Tibial nerve (tissue), 4 donors: ENCODE data around the gene UBE2L6. TPM values are rescaled to one million over a fixed set of nuclear protein-coding genes. Genes with fewer than 3 reads are reported as not detected.

Source experiments
- DNase-seq, 2 donors: peaks; one replicate each; pipeline ENCODE4 v3.0.0-alpha.2; 2019; ENCODE audit warnings: low spot score in 2 of 2
- H3K27ac ChIP-seq, 4 donors: fragments of 200-600 bp; sonication (generic) in 3 of 4; one replicate each; pipeline ENCODE4 v1.5.1; 2017 to 2019; ENCODE audit warnings: mild to moderate bottlenecking in 1 of 4
- H3K27me3 ChIP-seq, 2 donors: fragments of 200-600 bp; sonication (generic) in 1 of 2; one replicate each; pipeline versions ENCODE4 v1.5.1 to v1.6.0; 2017 to 2019
- H3K36me3 ChIP-seq, 3 donors: fragments of 200-600 bp; sonication (generic); one replicate each; pipeline ENCODE4 v1.5.1; 2018 to 2019
- H3K4me1 ChIP-seq, 4 donors: fragments of 200-600 bp; sonication (generic) in 3 of 4; one replicate each; pipeline ENCODE4 v1.5.1; 2017 to 2019
- H3K4me3 ChIP-seq, 4 donors: fragments of 200-600 bp; sonication (generic) in 3 of 4; one replicate each; pipeline ENCODE4 v1.5.1; 2017 to 2019; ENCODE audit warnings: mild to moderate bottlenecking in 1 of 4, moderate library complexity in 1 of 4
- H3K9me3 ChIP-seq, 4 donors: fragments of 200-600 bp; sonication (generic) in 3 of 4; one replicate each; pipeline ENCODE4 v1.5.1; 2017 to 2019
- CTCF ChIP-seq, 5 experiments: fragments of 200-600 bp in 3 of 5; fragments of 450-650 bp in 2 of 5; sonication (generic) in 3 of 5; IDR thresholded peaks; one replicate each; pipeline ENCODE4 v1.5.1; 2016 to 2019; ENCODE audit warnings: antibody characterized with exemption in 5 of 5, mild to moderate bottlenecking in 3 of 5, moderate library complexity in 2 of 5
- EP300 ChIP-seq, 2 donors: sonication (generic); formaldehyde crosslinking; IDR thresholded peaks; one replicate each; pipeline ENCODE4 v1.6.1; 2017; ENCODE audit warnings: antibody characterized with exemption in 2 of 2, mild to moderate bottlenecking in 1 of 2
- POLR2A ChIP-seq, 2 donors: fragments of 450-650 bp; IDR thresholded peaks; one replicate each; pipeline ENCODE4 v1.6.1; 2017; ENCODE audit warnings: antibody characterized with exemption in 2 of 2, mild to moderate bottlenecking in 2 of 2, moderate library complexity in 2 of 2
- WGBS, 2 donors: methylation state at CpG; one replicate each; pipeline ENCODE4 v1.1.5; 2018; 5-methylcytosine and 5-hydroxymethylcytosine counted together
- total RNA-seq, 4 donors: library from RNA; depleted of rRNA; stranded (reverse); fragments of >200 nt; gene quantifications; one replicate each; pipeline ENCODE4 v1.1.0, GENCODE V29; 2016

UBE2L6 gene
- total RNA-seq, 4 donors from 2014 or later, result 22.4 to 35.7 (median 25.5) TPM

DNA sequence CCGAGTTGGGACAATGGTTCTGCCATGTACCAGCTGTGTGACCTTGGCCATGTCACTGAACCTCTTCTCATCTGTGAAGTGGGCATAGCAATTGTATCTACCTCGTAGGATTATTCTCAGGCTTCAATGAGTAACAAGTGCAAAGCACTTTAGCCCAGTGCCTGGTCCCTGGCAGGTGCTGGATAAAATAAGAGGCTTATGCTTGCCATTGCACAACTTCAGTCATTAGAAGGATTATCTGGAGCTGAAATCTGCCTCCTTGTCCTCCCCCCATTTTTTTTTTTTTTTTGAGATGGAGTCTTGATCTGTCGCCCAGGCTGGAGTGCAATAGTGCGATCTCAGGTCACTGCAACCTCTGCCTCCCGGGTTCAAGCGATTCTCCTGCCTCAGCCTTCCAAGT is 22.9 kb downstream of the UBE2L6 start:
- peaks cover 0 to 40% (median 0%) of the 10 kb centered on the region in 3 donors for H3K36me3 ChIP-seq
- no peak for TF ChIP-seq POLR2A (IDR thresholded peaks at IDR 0.05)
- TF ChIP-seq EP300 (IDR thresholded peaks at IDR 0.05), result no peak
- no peak for TF ChIP-seq CTCF (IDR thresholded peaks at IDR 0.05)
- H3K4me1 ChIP-seq, result no peaks in the 10 kb centered on the region
- WGBS, 2 donors, result 85 to 86% methylated on average over 6 of the region's 6 CpGs
- DNase-seq, result no peak
- no peaks in the 10 kb centered on the region for H3K9me3 ChIP-seq
- H3K4me3 ChIP-seq, result no peak overlapping the region
- H3K27ac ChIP-seq, result no peak overlapping the region
- H3K27me3 ChIP-seq, result no peaks in the 10 kb centered on the region

- TF ChIP-seq CTCF (IDR thresholded peaks at IDR 0.05), result no peak
- no peak for TF ChIP-seq POLR2A (IDR thresholded peaks at IDR 0.05)
- no peak for TF ChIP-seq EP300 (IDR thresholded peaks at IDR 0.05)
- H3K4me3 ChIP-seq, result no peak overlapping the region
- no peaks in the 10 kb centered on the region for H3K27me3 ChIP-seq
- WGBS, 2 donors, result 58 to 69% methylated on average over 5 to 6 of the region's 6 CpGs
- H3K4me1 ChIP-seq, result no peaks in the 10 kb centered on the region
- H3K27ac ChIP-seq, result no peak overlapping the region
- no peak for DNase-seq
- peaks cover 0 to 33% (median 0%) of the 10 kb centered on the region in 3 donors for H3K36me3 ChIP-seq
- H3K9me3 ChIP-seq, result no peaks in the 10 kb centered on the region
Observed at GRCh38 chr11:57543593-57543992, 23.9 kb downstream of the UBE2L6 start.

DNA sequence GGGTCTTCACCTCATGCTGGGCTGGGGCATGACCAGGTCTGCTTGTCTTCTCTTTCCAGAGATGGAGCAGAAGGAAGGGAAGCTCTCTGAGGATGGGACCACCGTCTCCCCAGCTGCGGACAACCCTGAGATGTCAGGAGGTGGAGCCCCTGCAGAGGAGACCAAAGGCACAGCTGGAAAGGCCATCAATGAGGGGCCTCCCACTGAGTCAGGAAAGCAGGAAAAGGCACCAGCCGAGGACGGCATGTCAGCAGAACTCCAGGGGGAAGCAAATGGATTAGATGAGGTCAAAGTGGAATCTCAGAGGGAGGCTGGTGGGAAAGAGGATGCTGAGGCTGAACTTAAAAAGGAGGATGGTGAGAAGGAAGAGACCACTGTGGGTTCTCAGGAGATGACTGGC is 24.9 kb downstream of the UBE2L6 start:
- H3K27me3 ChIP-seq, result no peaks in the 10 kb centered on the region
- H3K9me3 ChIP-seq, result no peaks in the 10 kb centered on the region
- no peak for DNase-seq
- peaks cover 0 to 27% (median 0%) of the 10 kb centered on the region in 3 donors for H3K36me3 ChIP-seq
- H3K27ac ChIP-seq, result no peak overlapping the region
- no peaks in the 10 kb centered on the region for H3K4me1 ChIP-seq
- no peak for TF ChIP-seq POLR2A (IDR thresholded peaks at IDR 0.05)
- no peak overlapping the region for H3K4me3 ChIP-seq
- WGBS, 2 donors, result 42 to 51% methylated on average over 4 of the region's 4 CpGs

DNA sequence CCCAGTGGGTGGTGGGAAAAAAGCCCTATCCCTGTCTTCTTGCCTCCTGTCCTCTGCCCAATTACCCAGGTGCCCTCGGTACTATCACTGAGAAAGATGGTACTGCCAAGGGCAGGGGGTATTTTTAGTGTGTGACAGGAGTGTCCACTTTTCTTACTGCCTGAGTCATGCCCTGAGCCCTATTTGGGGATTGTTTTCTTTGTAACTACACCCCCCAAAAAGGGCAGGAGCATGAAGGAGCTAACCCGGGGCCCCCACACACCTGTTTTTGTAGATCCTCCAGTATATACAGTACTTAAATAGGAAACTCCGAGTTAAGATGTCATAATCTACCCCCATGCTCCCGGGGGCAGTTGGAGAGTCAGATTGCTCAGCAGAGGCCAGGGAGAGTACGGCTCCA is 26.3 kb downstream of the UBE2L6 start:
- DNase-seq, result no peak
- no peaks in the 10 kb centered on the region for H3K9me3 ChIP-seq
- no peak overlapping the region for H3K4me3 ChIP-seq
- peaks cover 0 to 13% (median 0%) of the 10 kb centered on the region in 3 donors for H3K36me3 ChIP-seq
- H3K27ac ChIP-seq, result no peak overlapping the region
- TF ChIP-seq POLR2A (IDR thresholded peaks at IDR 0.05) (no peak), EP300 (IDR thresholded peaks at IDR 0.05) (no peak), CTCF (IDR thresholded peaks at IDR 0.05) (no peak)
- 78 to 80% methylated on average over 5 of the region's 5 CpGs for whole genome bisulfite sequencing, 2 donors
- H3K27me3 ChIP-seq, result no peaks in the 10 kb centered on the region
- no peaks in the 10 kb centered on the region for H3K4me1 ChIP-seq

- Histone ChIP-seq H3K36me3 (peaks cover 0 to 7% (median 0%) of the 10 kb centered on the region in 3 donors), H3K4me1 (no peaks in the 10 kb centered on the region), H3K9me3 (no peaks in the 10 kb centered on the region), H3K4me3 (no peak overlapping the region), H3K27me3 (no peaks in the 10 kb centered on the region), H3K27ac (no peak overlapping the region)
- TF ChIP-seq POLR2A (IDR thresholded peaks at IDR 0.05), result no peak
- TF ChIP-seq EP300 (IDR thresholded peaks at IDR 0.05), result no peak
- no peak for TF ChIP-seq CTCF (IDR thresholded peaks at IDR 0.05)
- no peak for DNase-seq
- WGBS, 2 donors, result 65 to 79% methylated on average over 1 of the region's 1 CpG
Observed at GRCh38 chr11:57539342-57539741, 28.1 kb downstream of the UBE2L6 start.
